ENCODE measurements around the gene ODAD4. TPM values are rescaled to one million over a fixed set of nuclear protein-coding genes. Genes with fewer than 3 reads are reported as not detected.

Gene ODAD4
- total and polyA plus RNA-seq, 2 of the 8 experiments (the other 6 are each of a cell fraction or from before 2014, with no cell fraction given), result 0.48 to 1.3 TPM

DNA sequence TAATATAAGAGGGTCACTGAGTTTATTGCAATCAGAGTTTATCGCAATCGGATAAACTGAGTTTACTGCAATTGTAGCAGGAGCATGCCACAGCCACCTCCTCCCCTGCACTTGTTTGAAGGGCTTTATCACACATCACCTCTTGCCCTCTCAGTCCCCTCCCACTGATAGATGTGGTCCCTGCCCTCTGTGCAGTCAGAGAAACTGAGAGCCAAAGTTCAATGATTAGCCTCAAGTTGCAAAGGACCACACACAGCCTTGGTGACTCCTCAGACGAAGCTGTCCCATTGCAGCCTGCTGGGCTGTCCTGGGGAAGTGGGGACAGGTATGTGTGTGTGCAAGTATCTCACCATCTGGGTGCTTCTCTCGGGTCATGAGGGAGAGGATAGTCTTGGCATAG is 25.2 kb upstream of the ODAD4 start:
- Histone ChIP-seq H3K56ac (replicated peaks; ENCODE audit: insufficient read length, low read depth, low read length) (no peak overlapping the region), H3K36me3 (ENCODE audit: control insufficient read depth in 2 of 4, insufficient read depth in 4 of 4, low read length in 3 of 4) (peaks cover 56 to 97% (median 87%) of the 10 kb centered on the region in 4 experiments), H3K4ac (replicated peaks; ENCODE audit: insufficient read length, low read depth, low read length) (no peak overlapping the region), H3K27me3 (replicated peaks in 1 of 4; ENCODE audit: control insufficient read depth in 3 of 4, extremely low read depth in 1 of 4, insufficient read depth in 3 of 4, low read length in 3 of 4) (no peaks in the 10 kb centered on the region), H2BK20ac (ENCODE audit: low read length) (no peak overlapping the region), H4K5ac (ENCODE audit: insufficient read length, low read depth, low read length) (no peak overlapping the region), H2BK120ac (replicated peaks; ENCODE audit: low read depth, low read length) (no peak overlapping the region), H3K4me1 (replicated peaks in 1 of 4; ENCODE audit: control insufficient read depth in 3 of 4, insufficient read depth in 4 of 4, low read length in 3 of 4) (no peaks in the 10 kb centered on the region; a peak in 1 of 7 replicates), H3K79me1 (ENCODE audit: low read depth, low read length) (peaks cover 6% of the 10 kb centered on the region; the same call in 1 of the 2 replicates), H2AFZ (ENCODE audit: low read length) (no peak overlapping the region), H4K8ac (ENCODE audit: extremely low read depth, insufficient read depth, low read length) (no peak overlapping the region; the same call in 1 of the 2 replicates), H3K27ac (ENCODE audit: low read depth, low read length) (no peak overlapping the region), H3K4me2 (ENCODE audit: insufficient read depth in 1 of 2, low read depth in 2 of 2, low read length in 2 of 2) (no peak overlapping the region), H3K14ac (ENCODE audit: insufficient read length) (no peak overlapping the region), H2AK5ac (ENCODE audit: low read depth, low read length) (no peak overlapping the region), H3K79me2 (ENCODE audit: control insufficient read depth in 1 of 2, insufficient read depth in 2 of 2, low read length in 2 of 2) (peaks cover 0 to 7% of the 10 kb centered on the region in 2 experiments; a peak in 2 of 4 replicates), H3K23me2 (ENCODE audit: low read depth, low read length) (no peaks in the 10 kb centered on the region; the same call in 1 of the 2 replicates), H3K9me3 (ENCODE audit: insufficient read depth in 2 of 2, low read depth in 1 of 2, low read length in 1 of 2) (no peaks in the 10 kb centered on the region), H2BK15ac (ENCODE audit: low read length) (no peak overlapping the region), H4K20me1 (replicated peaks in 1 of 2; ENCODE audit: control insufficient read depth in 1 of 2, insufficient read depth in 2 of 2, low read length in 2 of 2) (peaks cover 20 to 29% of the 10 kb centered on the region in 2 experiments), H3K4me3 (ENCODE audit: extremely low read depth in 1 of 4, insufficient read depth in 2 of 4, low read depth in 3 of 4, low read length in 4 of 4) (no peak overlapping the region), H3K23ac (ENCODE audit: insufficient read length) (no peak overlapping the region), H3K9ac (replicated peaks in 1 of 4; ENCODE audit: extremely low read depth in 1 of 4, low read depth in 3 of 4, low read length in 3 of 4) (no peak overlapping the region), H3K18ac (ENCODE audit: extremely low read depth, low read length) (no peak overlapping the region), H2BK12ac (ENCODE audit: low read depth, low read length) (no peak overlapping the region), H2BK5ac (ENCODE audit: low read depth, low read length) (no peak overlapping the region), H4K91ac (replicated peaks; ENCODE audit: insufficient read length, low read length) (no peak overlapping the region)
- WGBS, 2 experiments (ENCODE audit: extremely low coverage in 1 of 2, insufficient coverage in 1 of 2, insufficient read length in 1 of 2, insufficient replicate concordance in 2 of 2, low coverage in 1 of 2, low lambda C conversion rate in 2 of 2, missing lambda C conversion rate in 1 of 2), result 93% methylated on average over 4 of the region's 4 CpGs; no CpG with 5 or more reads in 1 of the 2 experiments
- ChIA-PET CTCF (ENCODE audit: partially characterized antibody) (interaction anchor here (0.9 to 1.8 kb wide), 5 partner anchors 9 to 114 kb away, joined by 3 to 6 read pairs (median 3); partner anchors contain the start of gene NKIRAS2), POLR2A (ENCODE audit: partially characterized antibody) (interaction anchor here (1.1 to 2.1 kb wide), 3 partner anchors 9 to 17 kb away, joined by 3 to 5 read pairs (median 4); no protein-coding TSS in a partner anchor)
- no peak for FAIRE-seq
- no peak for DNase-seq (ENCODE audit: low read depth in 1 of 2, low spot score in 2 of 2)
- TF ChIP-seq SIX5 (IDR thresholded peaks at IDR 0.05; ENCODE audit: low read depth, low read length) (no peak), CHD2 (IDR thresholded peaks at IDR 0.05; ENCODE audit: low read length) (no peak), PHF8 (conservative IDR thresholded peaks at IDR 0.05; ENCODE audit: low read depth, low read length) (no peak), SIN3A (conservative IDR thresholded peaks at IDR 0.05 in 1 of 2, IDR thresholded peaks at IDR 0.05 in 1 of 2; ENCODE audit: low read depth in 1 of 2, low read length in 2 of 2) (no peak), SP2 (IDR thresholded peaks at IDR 0.05; ENCODE audit: low read length) (no peak), ATF2 (IDR thresholded peaks at IDR 0.05; ENCODE audit: low read length) (no peak), MAFK (IDR thresholded peaks at IDR 0.05; ENCODE audit: low read depth, low read length) (no peak), KDM1A (IDR thresholded peaks at IDR 0.05; ENCODE audit: borderline replicate concordance, low read length) (no peak), POU5F1 (IDR thresholded peaks at IDR 0.05; ENCODE audit: low read depth, low read length) (no peak), POLR2AphosphoS5 (IDR thresholded peaks at IDR 0.05; ENCODE audit: low read depth, low read length) (no peak)
- TF ChIP-seq, protein P1, sequence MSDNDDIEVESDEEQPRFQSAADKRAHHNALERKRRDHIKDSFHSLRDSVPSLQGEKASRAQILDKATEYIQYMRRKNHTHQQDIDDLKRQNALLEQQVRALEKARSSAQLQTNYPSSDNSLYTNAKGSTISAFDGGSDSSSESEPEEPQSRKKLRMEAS (IDR thresholded peaks at IDR 0.05), result no peak

Data from H1 (cell line).